SK-N-SH treated with all-trans-retinoic acid at 6 μM for 48 hours (cell line): ENCODE data around the gene ACE.

Experiments used
- ATAC-seq: fragments of 200-7000 bp; cut with Tn5 transposase; 3 replicates; pipeline ENCODE4 v1.9.1; 2020; ENCODE audit warnings: mild to moderate bottlenecking, moderate library complexity
- CSDC2 ChIP-seq: fragments of 250-450 bp; sonication (Bioruptor Pico); IDR thresholded peaks from 2 replicates; pipeline ENCODE4 v1.5.0; 2020; ENCODE audit warnings: mild to moderate bottlenecking, moderate library complexity
- CSRNP3 ChIP-seq: fragments of 250-450 bp; sonication (Bioruptor Pico); IDR thresholded peaks from 2 replicates; pipeline ENCODE4 v1.5.1; 2021; ENCODE audit warnings: mild to moderate bottlenecking, moderate library complexity
- ESRRG ChIP-seq: fragments of 250-450 bp; sonication (Bioruptor Pico); IDR thresholded peaks from 2 replicates; pipeline ENCODE4 v1.6.1; 2021; ENCODE audit warnings: mild to moderate bottlenecking
- GLIS3 ChIP-seq: fragments of 250-450 bp; sonication (Bioruptor Pico); IDR thresholded peaks from 2 replicates; pipeline ENCODE4 v1.5.0; 2020; ENCODE audit warnings: mild to moderate bottlenecking, moderate library complexity
- ISL1 ChIP-seq: fragments of 250-450 bp; sonication (Bioruptor Pico); IDR thresholded peaks from 2 replicates; pipeline ENCODE4 v2.1.2; 2022; ENCODE audit warnings: mild to moderate bottlenecking, moderate library complexity
- OSR1 ChIP-seq: fragments of 250-450 bp; sonication (Bioruptor Pico); IDR thresholded peaks from 2 replicates; pipeline ENCODE4 v1.8.0; 2022; ENCODE audit warnings: moderate library complexity, mild to moderate bottlenecking, inconsistent platforms
- TCF4 ChIP-seq: fragments of 250-450 bp; sonication (Bioruptor Pico); IDR thresholded peaks from 2 replicates; pipeline ENCODE4 v1.8.0; 2021; ENCODE audit warnings: mild to moderate bottlenecking, moderate library complexity, borderline replicate concordance
- TOX ChIP-seq: fragments of 250-450 bp; sonication (Bioruptor Pico); IDR thresholded peaks from 2 replicates; pipeline ENCODE4 v1.8.0; 2021; ENCODE audit warnings: mild to moderate bottlenecking, moderate library complexity, borderline replicate concordance
- ZNF70 ChIP-seq: fragments of 450-650 bp; formaldehyde crosslinking; IDR thresholded peaks from 2 replicates; pipeline ENCODE4 v1.5.0; 2020; ENCODE audit warnings: mild to moderate bottlenecking, moderate library complexity
- TF ChIP-seq, protein P1 (sequence below): fragments of 250-450 bp; sonication (Bioruptor Pico); IDR thresholded peaks from 2 replicates; pipeline ENCODE4 v1.8.0; 2021; ENCODE audit warnings: low read depth, mild to moderate bottlenecking, moderate library complexity, borderline replicate concordance
- TF ChIP-seq, protein P2 (sequence below): fragments of 250-450 bp; sonication (Bioruptor Pico); IDR thresholded peaks from 2 replicates; pipeline ENCODE4 v1.5.0; 2020; ENCODE audit warnings: mild to moderate bottlenecking, moderate library complexity

ACE gene

DNA sequence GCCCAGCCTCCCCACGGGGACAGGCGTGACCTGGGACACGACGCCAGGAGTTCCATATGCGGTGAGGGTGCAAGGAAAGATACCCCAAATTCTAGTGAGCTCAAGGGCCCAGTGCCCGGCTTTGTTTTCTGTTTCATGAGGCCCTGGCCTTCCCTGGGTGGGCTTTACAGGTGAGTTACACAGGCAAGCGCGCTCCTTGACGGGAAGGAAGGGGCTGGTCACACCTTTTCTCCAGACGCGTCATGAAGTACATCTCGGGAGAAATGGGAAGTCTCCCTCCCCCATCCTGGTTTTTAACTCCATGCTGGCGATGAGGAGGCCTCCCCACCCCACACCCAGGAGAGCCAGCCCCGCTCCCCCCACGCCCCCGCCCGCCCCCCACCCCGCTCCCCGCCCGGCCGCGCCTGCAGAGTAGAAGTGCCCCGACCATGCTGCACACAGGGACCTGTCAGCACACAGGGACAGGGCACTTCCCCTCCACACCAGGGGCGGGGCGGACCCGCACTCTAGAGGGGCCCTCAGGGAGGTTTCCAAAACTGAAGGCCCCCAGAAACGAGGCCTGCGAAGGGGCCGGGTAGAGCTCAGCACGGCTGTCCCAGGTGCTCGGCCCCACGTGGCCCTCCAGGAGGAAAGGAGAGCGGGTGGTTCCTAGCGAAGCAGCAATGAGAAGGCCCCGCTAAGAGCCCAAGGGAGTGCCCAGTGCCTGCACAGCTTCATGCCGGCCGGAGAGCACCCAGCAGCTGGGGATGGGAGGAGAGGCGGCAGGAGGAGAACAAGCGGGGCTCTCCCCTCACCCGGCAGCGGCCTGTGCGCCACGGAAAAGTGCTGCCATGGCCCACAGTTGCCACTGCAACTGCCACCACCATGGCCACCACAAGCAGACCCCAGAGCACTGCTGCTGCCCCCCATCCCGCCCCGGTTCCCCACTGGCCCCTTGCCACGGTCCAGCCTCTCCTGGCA lies 38.5 kb upstream of the ACE start:
- TF ChIP-seq ISL1 (CRISPR knock-in tag), result no peak
- TF ChIP-seq, protein P1, sequence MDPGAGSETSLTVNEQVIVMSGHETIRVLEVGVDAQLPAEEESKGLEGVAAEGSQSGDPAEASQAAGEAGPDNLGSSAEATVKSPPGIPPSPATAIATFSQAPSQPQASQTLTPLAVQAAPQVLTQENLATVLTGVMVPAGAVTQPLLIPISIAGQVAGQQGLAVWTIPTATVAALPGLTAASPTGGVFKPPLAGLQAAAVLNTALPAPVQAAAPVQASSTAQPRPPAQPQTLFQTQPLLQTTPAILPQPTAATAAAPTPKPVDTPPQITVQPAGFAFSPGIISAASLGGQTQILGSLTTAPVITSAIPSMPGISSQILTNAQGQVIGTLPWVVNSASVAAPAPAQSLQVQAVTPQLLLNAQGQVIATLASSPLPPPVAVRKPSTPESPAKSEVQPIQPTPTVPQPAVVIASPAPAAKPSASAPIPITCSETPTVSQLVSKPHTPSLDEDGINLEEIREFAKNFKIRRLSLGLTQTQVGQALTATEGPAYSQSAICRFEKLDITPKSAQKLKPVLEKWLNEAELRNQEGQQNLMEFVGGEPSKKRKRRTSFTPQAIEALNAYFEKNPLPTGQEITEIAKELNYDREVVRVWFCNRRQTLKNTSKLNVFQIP (CRISPR knock-in tag), result no peak
- TF ChIP-seq, all 23 proteins: peak for 0
- ATAC-seq, result no peak

GRCh38 chr17:63439687-63440086 lies 37.2 kb upstream of the ACE start:
- TF ChIP-seq ESRRG (CRISPR knock-in tag) (no peak), TOX (CRISPR knock-in tag) (peak; percentile 50; the same call in 1 of the 2 replicates)
- TF ChIP-seq, all 23 proteins: peak for 1
- ATAC-seq, result peak; percentile 0; the same call in 2 of the 3 replicates

- no peak for TF ChIP-seq CSRNP3 (CRISPR knock-in tag)
- no peak for TF ChIP-seq OSR1 (CRISPR knock-in tag)
- TF ChIP-seq, protein P2, sequence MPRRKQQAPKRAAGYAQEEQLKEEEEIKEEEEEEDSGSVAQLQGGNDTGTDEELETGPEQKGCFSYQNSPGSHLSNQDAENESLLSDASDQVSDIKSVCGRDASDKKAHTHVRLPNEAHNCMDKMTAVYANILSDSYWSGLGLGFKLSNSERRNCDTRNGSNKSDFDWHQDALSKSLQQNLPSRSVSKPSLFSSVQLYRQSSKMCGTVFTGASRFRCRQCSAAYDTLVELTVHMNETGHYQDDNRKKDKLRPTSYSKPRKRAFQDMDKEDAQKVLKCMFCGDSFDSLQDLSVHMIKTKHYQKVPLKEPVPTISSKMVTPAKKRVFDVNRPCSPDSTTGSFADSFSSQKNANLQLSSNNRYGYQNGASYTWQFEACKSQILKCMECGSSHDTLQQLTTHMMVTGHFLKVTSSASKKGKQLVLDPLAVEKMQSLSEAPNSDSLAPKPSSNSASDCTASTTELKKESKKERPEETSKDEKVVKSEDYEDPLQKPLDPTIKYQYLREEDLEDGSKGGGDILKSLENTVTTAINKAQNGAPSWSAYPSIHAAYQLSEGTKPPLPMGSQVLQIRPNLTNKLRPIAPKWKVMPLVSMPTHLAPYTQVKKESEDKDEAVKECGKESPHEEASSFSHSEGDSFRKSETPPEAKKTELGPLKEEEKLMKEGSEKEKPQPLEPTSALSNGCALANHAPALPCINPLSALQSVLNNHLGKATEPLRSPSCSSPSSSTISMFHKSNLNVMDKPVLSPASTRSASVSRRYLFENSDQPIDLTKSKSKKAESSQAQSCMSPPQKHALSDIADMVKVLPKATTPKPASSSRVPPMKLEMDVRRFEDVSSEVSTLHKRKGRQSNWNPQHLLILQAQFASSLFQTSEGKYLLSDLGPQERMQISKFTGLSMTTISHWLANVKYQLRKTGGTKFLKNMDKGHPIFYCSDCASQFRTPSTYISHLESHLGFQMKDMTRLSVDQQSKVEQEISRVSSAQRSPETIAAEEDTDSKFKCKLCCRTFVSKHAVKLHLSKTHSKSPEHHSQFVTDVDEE (CRISPR knock-in tag), result 0 out of 2 replicates have a peak, but pooled peaks have one; percentile 11
These were observed 36.6 kb upstream of the ACE start for GRCh38 chr17:63440127-63440769.

GRCh38 chr17:63440770-63441335 lies 36.0 kb upstream of the ACE start:
- ATAC-seq, result no peak
- TF ChIP-seq CSRNP3 (CRISPR knock-in tag) (no peak), TCF4 (peak; percentile 19; the same call in 1 of the 2 replicates), ZNF70 (CRISPR knock-in tag) (0 out of 2 replicates have a peak, but pooled peaks have one; percentile 7), CSDC2 (CRISPR knock-in tag) (no peak), OSR1 (CRISPR knock-in tag) (no peak)
- TF ChIP-seq, protein P2 (CRISPR knock-in tag), result 0 out of 2 replicates have a peak, but pooled peaks have one; percentile 9

More at GRCh38 chr17:63440127-63440769, 36.6 kb upstream of the ACE start:
- peak; percentile 11; the same call in 2 of the 3 replicates for ATAC-seq

DNA sequence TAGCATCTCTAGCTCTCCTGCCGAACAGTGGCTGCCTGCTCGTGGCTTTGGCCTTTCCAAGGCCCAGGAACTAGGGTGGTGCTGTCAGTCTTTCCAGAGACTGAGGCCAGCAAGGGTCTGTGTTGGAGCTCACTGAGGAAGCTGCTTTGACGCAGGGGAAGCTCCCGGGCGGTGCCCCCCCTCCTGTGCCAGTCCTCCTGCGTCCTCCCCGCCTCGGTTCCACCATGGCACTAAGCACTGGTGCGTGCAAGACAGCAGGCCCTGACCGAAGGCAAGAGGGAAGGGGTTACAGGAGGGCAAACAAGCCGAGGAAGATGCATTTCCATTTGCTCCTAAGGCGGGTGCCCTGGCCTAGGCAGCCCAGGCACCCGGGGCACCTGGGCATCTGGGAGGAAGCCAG lies 35.2 kb upstream of the ACE start:
- no peak for ATAC-seq
- TF ChIP-seq, protein P2 (CRISPR knock-in tag), result no peak
- TF ChIP-seq GLIS3 (CRISPR knock-in tag), result 0 out of 2 replicates have a peak, but pooled peaks have one; percentile 52
- TF ChIP-seq, all 23 proteins: peak for 1
